ENCODE results near the gene WDR33. TPM values are rescaled to one million over a fixed set of nuclear protein-coding genes. Genes with fewer than 3 reads are reported as not detected.

The WDR33 gene
- total and polyA plus RNA-seq, 2 of the 13 experiments (the other 11 are each of a cell fraction or from before 2014, with no cell fraction given), result 54.9 to 78.2 TPM

- WGBS (ENCODE audit: low lambda C conversion rate), result 2% methylated on average over 41 of the region's 108 CpGs
- intact Hi-C loops (cut with micrococcal nuclease; ENCODE audit: unreplicated experiment) (loop anchor here (2.0 kb wide), 1 partner anchor 109 kb away; the partner anchor contains the start of gene WDR33), in situ Hi-C loops (cut with HindIII; ENCODE audit: extremely low pct_ligation_motif_present, low pct_unique_long_range_greater_than_20kb) (no loop called here)
- H3K9ac ChIP-seq (ENCODE audit: insufficient read depth, low read depth, low read length), result peak overlapping the region; percentile 93
- peak overlapping the region; percentile 93 for H3K27ac ChIP-seq (ENCODE audit: extremely low read length, insufficient read depth, low read length)
- H3K79me2 ChIP-seq (ENCODE audit: insufficient read depth, low read length), result peaks cover 14% of the 10 kb centered on the region
- no peaks in the 10 kb centered on the region for H3K27me3 ChIP-seq (ENCODE audit: control insufficient read depth in 1 of 2, insufficient read depth in 2 of 2, low read length in 2 of 2)
- DNase-seq (ENCODE audit: low spot score) (peak; percentile 71), ATAC-seq (peak; percentile 76), FAIRE-seq (no peak)
- POLR2A ChIA-PET, result interaction anchor here (0.6 to 1.8 kb wide), 16 partner anchors 22 to 382 kb away, joined by 3 to 15 read pairs (median 3); partner anchors contain the start of genes AMMECR1L, IWS1 and WDR33
- no TSS peak for BruUV-seq (replicated peaks)
- H3K4me3 ChIP-seq (replicated peaks in 1 of 3; ENCODE audit: insufficient read depth in 1 of 3, low read depth in 2 of 3, low read length in 3 of 3), result peak overlapping the region; percentile 75 to 92 (median 79)
- H3K4me1 ChIP-seq (ENCODE audit: insufficient read depth, low read length), result peaks cover 25% of the 10 kb centered on the region
- no peaks in the 10 kb centered on the region for H3K9me3 ChIP-seq (ENCODE audit: low read length)
- CTCF ChIA-PET (ENCODE audit: low intra/inter-chr PET ratio, low total read pairs), result no interaction called here
- peak overlapping the region; percentile 97 for H3K4me2 ChIP-seq (ENCODE audit: low read depth, low read length)
- H3K36me3 ChIP-seq (replicated peaks in 1 of 2; ENCODE audit: control insufficient read depth in 1 of 2, insufficient read depth in 2 of 2, low read length in 2 of 2), result peaks cover 3 to 6% of the 10 kb centered on the region in 2 experiments; a peak in 4 of 5 replicates
- H4K20me1 ChIP-seq (ENCODE audit: insufficient read depth, low read length), result 0 out of 2 replicates have a peak, but pooled peaks cover 2% of the 10 kb centered on the region
- no peak overlapping the region for H2AFZ ChIP-seq (ENCODE audit: low read length)
- TF ChIP-seq, protein P1, sequence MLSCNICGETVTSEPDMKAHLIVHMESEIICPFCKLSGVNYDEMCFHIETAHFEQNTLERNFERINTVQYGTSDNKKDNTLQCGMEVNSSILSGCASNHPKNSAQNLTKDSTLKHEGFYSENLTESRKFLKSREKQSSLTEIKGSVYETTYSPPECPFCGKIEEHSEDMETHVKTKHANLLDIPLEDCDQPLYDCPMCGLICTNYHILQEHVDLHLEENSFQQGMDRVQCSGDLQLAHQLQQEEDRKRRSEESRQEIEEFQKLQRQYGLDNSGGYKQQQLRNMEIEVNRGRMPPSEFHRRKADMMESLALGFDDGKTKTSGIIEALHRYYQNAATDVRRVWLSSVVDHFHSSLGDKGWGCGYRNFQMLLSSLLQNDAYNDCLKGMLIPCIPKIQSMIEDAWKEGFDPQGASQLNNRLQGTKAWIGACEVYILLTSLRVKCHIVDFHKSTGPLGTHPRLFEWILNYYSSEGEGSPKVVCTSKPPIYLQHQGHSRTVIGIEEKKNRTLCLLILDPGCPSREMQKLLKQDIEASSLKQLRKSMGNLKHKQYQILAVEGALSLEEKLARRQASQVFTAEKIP (CRISPR knock-in tag; IDR thresholded peaks at IDR 0.05; ENCODE audit: borderline replicate concordance), result no peak
- TF ChIP-seq ZNF558 (CRISPR knock-in tag; IDR thresholded peaks at IDR 0.05; ENCODE audit: borderline replicate concordance), result peak; percentile 68; the same call in 1 of the 2 replicates
- TF ChIP-seq, protein P2, sequence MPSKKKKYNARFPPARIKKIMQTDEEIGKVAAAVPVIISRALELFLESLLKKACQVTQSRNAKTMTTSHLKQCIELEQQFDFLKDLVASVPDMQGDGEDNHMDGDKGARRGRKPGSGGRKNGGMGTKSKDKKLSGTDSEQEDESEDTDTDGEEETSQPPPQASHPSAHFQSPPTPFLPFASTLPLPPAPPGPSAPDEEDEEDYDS (CRISPR knock-in tag; IDR thresholded peaks at IDR 0.05), result no peak
- peak; percentile 93 for TF ChIP-seq NFKB2 (CRISPR knock-in tag; IDR thresholded peaks at IDR 0.05; ENCODE audit: borderline replicate concordance)
- no peak for TF ChIP-seq SP1 (IDR thresholded peaks at IDR 0.05)
- TF ChIP-seq SP1 (CRISPR knock-in tag; IDR thresholded peaks at IDR 0.05), result peak; percentile 43
- no peak for TF ChIP-seq ZBTB8A (CRISPR knock-in tag; IDR thresholded peaks at IDR 0.05; ENCODE audit: borderline replicate concordance, low read depth)
- TF ChIP-seq ATF3 (CRISPR knock-in tag; IDR thresholded peaks at IDR 0.05), result peak; percentile 25; the same call in 1 of the 2 replicates
- TF ChIP-seq ZXDC (CRISPR knock-in tag; IDR thresholded peaks at IDR 0.05), result peak; percentile 89
- TF ChIP-seq KDM4B (CRISPR knock-in tag; IDR thresholded peaks at IDR 0.05), result no peak
- TF ChIP-seq ZNF331 (CRISPR knock-in tag; IDR thresholded peaks at IDR 0.05), result peak; percentile 13; the same call in 1 of the 2 replicates
- TF ChIP-seq, protein P3, sequence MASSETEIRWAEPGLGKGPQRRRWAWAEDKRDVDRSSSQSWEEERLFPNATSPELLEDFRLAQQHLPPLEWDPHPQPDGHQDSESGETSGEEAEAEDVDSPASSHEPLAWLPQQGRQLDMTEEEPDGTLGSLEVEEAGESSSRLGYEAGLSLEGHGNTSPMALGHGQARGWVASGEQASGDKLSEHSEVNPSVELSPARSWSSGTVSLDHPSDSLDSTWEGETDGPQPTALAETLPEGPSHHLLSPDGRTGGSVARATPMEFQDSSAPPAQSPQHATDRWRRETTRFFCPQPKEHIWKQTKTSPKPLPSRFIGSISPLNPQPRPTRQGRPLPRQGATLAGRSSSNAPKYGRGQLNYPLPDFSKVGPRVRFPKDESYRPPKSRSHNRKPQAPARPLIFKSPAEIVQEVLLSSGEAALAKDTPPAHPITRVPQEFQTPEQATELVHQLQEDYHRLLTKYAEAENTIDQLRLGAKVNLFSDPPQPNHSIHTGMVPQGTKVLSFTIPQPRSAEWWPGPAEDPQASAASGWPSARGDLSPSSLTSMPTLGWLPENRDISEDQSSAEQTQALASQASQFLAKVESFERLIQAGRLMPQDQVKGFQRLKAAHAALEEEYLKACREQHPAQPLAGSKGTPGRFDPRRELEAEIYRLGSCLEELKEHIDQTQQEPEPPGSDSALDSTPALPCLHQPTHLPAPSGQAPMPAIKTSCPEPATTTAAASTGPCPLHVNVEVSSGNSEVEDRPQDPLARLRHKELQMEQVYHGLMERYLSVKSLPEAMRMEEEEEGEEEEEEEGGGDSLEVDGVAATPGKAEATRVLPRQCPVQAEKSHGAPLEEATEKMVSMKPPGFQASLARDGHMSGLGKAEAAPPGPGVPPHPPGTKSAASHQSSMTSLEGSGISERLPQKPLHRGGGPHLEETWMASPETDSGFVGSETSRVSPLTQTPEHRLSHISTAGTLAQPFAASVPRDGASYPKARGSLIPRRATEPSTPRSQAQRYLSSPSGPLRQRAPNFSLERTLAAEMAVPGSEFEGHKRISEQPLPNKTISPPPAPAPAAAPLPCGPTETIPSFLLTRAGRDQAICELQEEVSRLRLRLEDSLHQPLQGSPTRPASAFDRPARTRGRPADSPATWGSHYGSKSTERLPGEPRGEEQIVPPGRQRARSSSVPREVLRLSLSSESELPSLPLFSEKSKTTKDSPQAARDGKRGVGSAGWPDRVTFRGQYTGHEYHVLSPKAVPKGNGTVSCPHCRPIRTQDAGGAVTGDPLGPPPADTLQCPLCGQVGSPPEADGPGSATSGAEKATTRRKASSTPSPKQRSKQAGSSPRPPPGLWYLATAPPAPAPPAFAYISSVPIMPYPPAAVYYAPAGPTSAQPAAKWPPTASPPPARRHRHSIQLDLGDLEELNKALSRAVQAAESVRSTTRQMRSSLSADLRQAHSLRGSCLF (CRISPR knock-in tag; IDR thresholded peaks at IDR 0.05; ENCODE audit: borderline replicate concordance), result peak; percentile 71; the same call in 1 of the 2 replicates
Measured at GRCh38 chr2:127701651-127702394, 109.1 kb downstream of the WDR33 start.
